ENCODE results near the gene OSBPL5.

The OSBPL5 gene

GRCh38 chr11:3148255-3148989 lies 16.7 kb downstream of the OSBPL5 start:
- DNase-seq, result no peak

GRCh38 chr11:3147626-3148025 lies 17.5 kb downstream of the OSBPL5 start:
- DNase-seq, result no peak

GRCh38 chr11:3147257-3147619 lies 17.9 kb downstream of the OSBPL5 start:
- no peak for DNase-seq

GRCh38 chr11:3146612-3147256 lies 18.4 kb downstream of the OSBPL5 start:
- DNase-seq, result no peak

- no peak for DNase-seq
Observed at GRCh38 chr11:3145206-3145520, 19.9 kb downstream of the OSBPL5 start.

- no peak for DNase-seq
Observed at GRCh38 chr11:3144296-3145205, 20.6 kb downstream of the OSBPL5 start.

- DNase-seq, result no peak
Observed at GRCh38 chr11:3143136-3143880, 21.8 kb downstream of the OSBPL5 start.

- DNase-seq, result no peak
Observed at GRCh38 chr11:3140291-3140603, 24.9 kb downstream of the OSBPL5 start.

GRCh38 chr11:3139481-3140290 lies 25.4 kb downstream of the OSBPL5 start:
- DNase-seq, result no peak

GRCh38 chr11:3139086-3139440 lies 26.0 kb downstream of the OSBPL5 start:
- peak; percentile 33 for DNase-seq

GRCh38 chr11:3138178-3139085 lies 26.7 kb downstream of the OSBPL5 start:
- peak; percentile 38 for DNase-seq

- no peak for DNase-seq
Observed at GRCh38 chr11:3137486-3138177, 27.5 kb downstream of the OSBPL5 start.

GRCh38 chr11:3136546-3137455 lies 28.3 kb downstream of the OSBPL5 start:
- DNase-seq, result peak; percentile 31

GRCh38 chr11:3135481-3136440 lies 29.3 kb downstream of the OSBPL5 start:
- peak; percentile 27 for DNase-seq

GRCh38 chr11:3134651-3135480 lies 30.2 kb downstream of the OSBPL5 start:
- peak; percentile 43 for DNase-seq

- DNase-seq, result peak; percentile 20
Observed at GRCh38 chr11:3134218-3134621, 30.9 kb downstream of the OSBPL5 start.

All from femur (tissue), 1 donor.